Mesothelial cell of epicardium (in vitro differentiated cells): ENCODE data around the gene CDH8. TPM values are rescaled to one million over a fixed set of nuclear protein-coding genes. Genes with fewer than 3 reads are reported as not detected.
"Not testable (repeated sequence)": the region's sequence is repeated elsewhere in the genome, so short reads cannot be mapped to it uniquely, and the experiment has no call there.

Experiments used
- DNase-seq, 2 experiments: peaks; one replicate each; pipeline ENCODE4 v3.0.0; 2021; ENCODE audit warnings: low spot score in 2 of 2; ENCODE audit not compliant: unreplicated experiment in 2 of 2
- H3K27ac Mint-ChIP-seq: 2 replicates; pipeline ENCODE4 v1.8.0; 2021; ENCODE audit warnings: mixed read lengths
- H3K27me3 Mint-ChIP-seq: 2 replicates; pipeline ENCODE4 v1.8.0; 2021; ENCODE audit warnings: low read depth, mixed read lengths
- H3K36me3 Mint-ChIP-seq: 2 replicates; pipeline ENCODE4 v1.8.0; 2021; ENCODE audit warnings: mixed read lengths
- H3K4me1 Mint-ChIP-seq: 2 replicates; pipeline ENCODE4 v1.8.0; 2021; ENCODE audit warnings: mixed read lengths
- H3K4me3 Mint-ChIP-seq: 2 replicates; pipeline ENCODE4 v1.8.0; 2021; ENCODE audit warnings: mild to moderate bottlenecking, moderate library complexity, mixed read lengths
- H3K9me3 Mint-ChIP-seq: 2 replicates; pipeline ENCODE4 v1.8.0; 2021; ENCODE audit warnings: mixed read lengths
- CTCF ChIP-seq: fragments of 200-600 bp; sonication (generic); IDR thresholded peaks from one replicate; pipeline ENCODE4 v1.5.0; 2021; ENCODE audit warnings: antibody characterized with exemption; ENCODE audit not compliant: unreplicated experiment
- total RNA-seq: library from RNA; stranded (reverse); gene quantifications from 3 replicates; pipeline ENCODE4 v1.2.1, GENCODE V29; 2021

Gene CDH8
- total RNA-seq, 1 donor from 2014 or later: 20.2 TPM

GRCh38 chr16:61934601-61935000 is 101.6 kb downstream of the CDH8 start:
- no peak overlapping the region for H3K4me3 Mint-ChIP-seq
- H3K27ac Mint-ChIP-seq: no peak overlapping the region
- DNase-seq: no peak
- H3K36me3 Mint-ChIP-seq: no peaks in the 10 kb centered on the region
- no peak for TF ChIP-seq CTCF
- H3K27me3 Mint-ChIP-seq: no peaks in the 10 kb centered on the region
- peaks cover 8% of the 10 kb centered on the region for H3K4me1 Mint-ChIP-seq
- H3K9me3 Mint-ChIP-seq: no peaks in the 10 kb centered on the region

- H3K4me3 Mint-ChIP-seq: no peak overlapping the region
- no peak overlapping the region for H3K27ac Mint-ChIP-seq
- TF ChIP-seq CTCF: no peak
- DNase-seq: no peak
- H3K36me3 Mint-ChIP-seq: no peaks in the 10 kb centered on the region
- H3K27me3 Mint-ChIP-seq: no peaks in the 10 kb centered on the region
- H3K9me3 Mint-ChIP-seq: no peaks in the 10 kb centered on the region
- peaks cover 22% of the 10 kb centered on the region for H3K4me1 Mint-ChIP-seq
These were observed 106.5 kb downstream of the CDH8 start for GRCh38 chr16:61929776-61930175.

- H3K4me1 Mint-ChIP-seq: peaks cover 17% of the 10 kb centered on the region
- TF ChIP-seq CTCF: no peak
- no peaks in the 10 kb centered on the region for H3K36me3 Mint-ChIP-seq
- H3K4me3 Mint-ChIP-seq: no peak overlapping the region
- H3K27ac Mint-ChIP-seq: no peak overlapping the region
- no peaks in the 10 kb centered on the region for H3K27me3 Mint-ChIP-seq
- no peak for DNase-seq
- H3K9me3 Mint-ChIP-seq: no peaks in the 10 kb centered on the region
These were observed 109.5 kb downstream of the CDH8 start for GRCh38 chr16:61926766-61927165.

GRCh38 chr16:61923629-61924028 is 112.6 kb downstream of the CDH8 start:
- DNase-seq: no peak
- no peak for TF ChIP-seq CTCF
- Mint-ChIP-seq H3K9me3 (no peaks in the 10 kb centered on the region), H3K4me3 (no peak overlapping the region), H3K27ac (no peak overlapping the region), H3K4me1 (peaks cover 17% of the 10 kb centered on the region), H3K27me3 (no peaks in the 10 kb centered on the region), H3K36me3 (no peaks in the 10 kb centered on the region)

- H3K4me3 Mint-ChIP-seq: no peak overlapping the region
- no peaks in the 10 kb centered on the region for H3K27me3 Mint-ChIP-seq
- H3K9me3 Mint-ChIP-seq: no peaks in the 10 kb centered on the region
- no peak for DNase-seq
- H3K27ac Mint-ChIP-seq: no peak overlapping the region
- no peak for TF ChIP-seq CTCF
- peaks cover 12% of the 10 kb centered on the region for H3K4me1 Mint-ChIP-seq
- no peaks in the 10 kb centered on the region for H3K36me3 Mint-ChIP-seq
These were observed 114.9 kb downstream of the CDH8 start for GRCh38 chr16:61921373-61921772.

- Mint-ChIP-seq H3K27ac (peak overlapping the region; percentile 77), H3K4me3 (peak overlapping the region; percentile 73)
- not testable (repeated sequence) for H3K4me1 Mint-ChIP-seq, H3K9me3 Mint-ChIP-seq, DNase-seq, H3K36me3 Mint-ChIP-seq, H3K27me3 Mint-ChIP-seq
These were observed 118.1 kb downstream of the CDH8 start for GRCh38 chr16:61917865-61918826.
